ENCODE data around the gene SPACA5.
"Not testable (repeated sequence)": the region's sequence is repeated elsewhere in the genome, so short reads cannot be mapped to it uniquely, and the experiment has no call there.

The SPACA5 gene

DNA sequence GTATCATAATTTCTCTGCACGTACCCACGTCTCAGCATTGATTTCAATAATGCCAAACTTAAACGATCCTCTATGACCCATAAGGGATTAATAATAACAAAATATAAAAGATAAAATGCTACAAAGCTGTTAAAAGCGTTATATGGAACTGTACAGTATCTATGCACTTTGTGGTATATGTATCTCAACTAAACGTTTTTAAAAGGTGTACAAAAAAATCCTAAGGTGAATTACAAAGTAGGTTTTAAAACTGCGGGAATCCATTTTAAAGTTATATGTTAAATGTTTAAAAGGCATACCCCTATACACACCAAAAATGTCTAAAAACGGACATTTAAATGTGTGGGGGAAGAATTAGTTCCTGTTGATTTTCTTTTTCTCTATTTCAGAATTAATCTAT lies 3.9 kb upstream of the SPACA5 start:
- peak overlapping the region in 6 of 7 experiments; percentile 70 to 89 (median 74) for H3K4me3 ChIP-seq (ENCODE audit: control insufficient read depth in 1 of 7, extremely low read depth in 1 of 7, insufficient read depth in 4 of 7, low read depth in 2 of 7, low read length in 6 of 7)
- no peaks in the 10 kb centered on the region for H3K27me3 ChIP-seq (replicated peaks in 2 of 5; ENCODE audit: control insufficient read depth in 4 of 5, insufficient read depth in 5 of 5, low read length in 4 of 5)
- no peak for DNase-seq
- peaks cover 4 to 21% (median 6%) of the 10 kb centered on the region in 4 experiments for H3K36me3 ChIP-seq (ENCODE audit: control insufficient read depth in 4 of 4, insufficient read depth in 4 of 4, low read length in 3 of 4)
- POLR2A ChIA-PET: no interaction called here
- WGBS (ENCODE audit: insufficient coverage): no CpG with 5 or more reads among the region's 7 CpGs
- peak overlapping the region; percentile 64 to 90 for H3K27ac ChIP-seq (ENCODE audit: insufficient read depth in 1 of 2, low read depth in 1 of 2, low read length in 2 of 2, poor library complexity in 1 of 2, severe bottlenecking in 2 of 2)
- peaks cover 0 to 7% (median 5%) of the 10 kb centered on the region in 4 experiments for H3K4me1 ChIP-seq (ENCODE audit: control extremely low read depth in 1 of 4, control insufficient read depth in 4 of 4, insufficient read depth in 4 of 4, low read length in 3 of 4)
- peaks cover 0 to 4% (median 0%) of the 10 kb centered on the region in 5 experiments for H3K9me3 ChIP-seq (ENCODE audit: control extremely low read depth in 1 of 5, control insufficient read depth in 4 of 5, insufficient read depth in 2 of 5, low read depth in 1 of 5, low read length in 4 of 5)
- CTCF ChIA-PET: interaction anchor here (0.6 kb wide), 1 partner anchor 560 kb away, joined by 3 read pairs; no protein-coding TSS in a partner anchor

DNA sequence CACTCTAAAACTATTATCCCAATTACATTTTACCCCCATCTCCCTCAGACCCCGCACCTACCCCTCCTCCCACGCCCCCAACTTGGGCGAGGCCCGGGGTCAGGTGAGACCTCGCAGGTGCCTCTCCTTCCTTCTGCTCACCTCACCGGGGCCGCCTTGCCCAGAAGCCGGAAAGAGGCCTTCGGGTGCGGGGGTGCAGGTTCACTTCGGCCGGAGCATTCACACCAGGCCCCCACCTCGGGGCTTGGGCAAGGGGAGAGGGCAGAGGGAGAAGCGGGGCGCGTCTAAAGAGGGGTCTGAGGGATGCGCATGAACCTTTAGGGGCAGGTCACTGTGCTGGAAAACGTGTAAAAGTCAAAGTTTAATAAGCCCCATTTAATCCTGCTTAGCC lies 3.4 kb upstream of the SPACA5 start:
- Histone ChIP-seq H3K27me3 (replicated peaks in 2 of 5; ENCODE audit: control insufficient read depth in 4 of 5, insufficient read depth in 5 of 5, low read length in 4 of 5) (no peaks in the 10 kb centered on the region), H3K36me3 (ENCODE audit: control insufficient read depth in 4 of 4, insufficient read depth in 4 of 4, low read length in 3 of 4) (peaks cover 4 to 17% (median 6%) of the 10 kb centered on the region in 4 experiments), H3K9me3 (ENCODE audit: control extremely low read depth in 1 of 5, control insufficient read depth in 4 of 5, insufficient read depth in 2 of 5, low read depth in 1 of 5, low read length in 4 of 5) (peaks cover 0 to 4% (median 0%) of the 10 kb centered on the region in 5 experiments), H3K4me1 (ENCODE audit: control extremely low read depth in 1 of 4, control insufficient read depth in 4 of 4, insufficient read depth in 4 of 4, low read length in 3 of 4) (peaks cover 0 to 7% (median 5%) of the 10 kb centered on the region in 4 experiments), H3K27ac (ENCODE audit: insufficient read depth in 1 of 2, low read depth in 1 of 2, low read length in 2 of 2, poor library complexity in 1 of 2, severe bottlenecking in 2 of 2) (peak overlapping the region; percentile 64 to 90), H3K4me3 (ENCODE audit: control insufficient read depth in 1 of 7, extremely low read depth in 1 of 7, insufficient read depth in 4 of 7, low read depth in 2 of 7, low read length in 6 of 7) (peak overlapping the region; percentile 57 to 89 (median 73))
- ChIA-PET CTCF (interaction anchor here (0.6 kb wide), 1 partner anchor 561 kb away, joined by 3 read pairs; no protein-coding TSS in a partner anchor), POLR2A (no interaction called here)
- peak in 1 of 3 donors; percentile 12 for DNase-seq
- 19% methylated on average over 5 of the region's 18 CpGs for WGBS (ENCODE audit: insufficient coverage)

DNA sequence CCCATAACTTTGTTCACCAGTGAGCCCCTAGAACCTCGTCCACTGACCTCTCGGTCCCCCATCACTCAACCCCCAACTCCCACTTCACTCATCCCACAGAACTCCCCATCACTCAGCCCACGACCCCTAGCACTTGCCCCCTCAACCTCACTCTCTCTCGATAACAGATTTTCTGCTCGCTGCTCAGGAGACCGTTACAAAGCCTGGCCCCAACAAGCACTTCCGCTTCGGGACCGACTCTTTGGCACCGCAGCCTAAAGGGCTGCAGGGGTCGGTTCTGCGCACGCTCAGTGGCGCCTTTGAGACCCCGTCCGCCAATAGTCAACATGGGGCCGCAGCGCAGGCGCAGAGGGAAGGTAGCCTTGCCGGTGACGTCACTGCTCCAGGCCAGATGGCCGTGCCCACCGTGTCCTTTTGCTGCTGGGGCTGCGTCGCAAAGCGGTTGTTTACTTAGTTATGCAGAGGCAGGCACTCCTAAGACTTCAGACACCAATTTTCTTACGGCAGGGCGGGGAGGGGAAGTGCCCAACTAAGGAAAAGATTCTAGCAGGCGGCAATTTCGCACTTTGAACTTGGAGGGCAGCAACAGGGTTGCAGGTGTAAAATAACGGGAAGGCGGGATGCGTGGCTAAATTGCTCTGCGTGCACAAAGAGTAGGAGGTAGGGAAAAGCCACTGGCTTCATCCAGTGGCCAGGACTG lies 2.9 kb upstream of the SPACA5 start, which contains the start of gene ZNF182:
Gene ZNF182, minus strand, starts transcription at position 232 of the 700 bp plus-strand sequence. CDS start 1,380 bp downstream, outside the sequence.
- POLR2A ChIA-PET: no interaction called here
- no peaks in the 10 kb centered on the region for H3K27me3 ChIP-seq (replicated peaks in 2 of 5; ENCODE audit: control insufficient read depth in 4 of 5, insufficient read depth in 5 of 5, low read length in 4 of 5)
- H3K9me3 ChIP-seq (ENCODE audit: control extremely low read depth in 1 of 5, control insufficient read depth in 4 of 5, insufficient read depth in 2 of 5, low read depth in 1 of 5, low read length in 4 of 5): peaks cover 0 to 4% (median 0%) of the 10 kb centered on the region in 5 experiments
- peak; percentile 94 to 98 (median 97) for DNase-seq
- 39% methylated on average over 18 of the region's 34 CpGs for WGBS (ENCODE audit: insufficient coverage)
- peak within 1 kb of the TSS; percentile 57 to 89 (median 73) for H3K4me3 ChIP-seq (ENCODE audit: control insufficient read depth in 1 of 7, extremely low read depth in 1 of 7, insufficient read depth in 4 of 7, low read depth in 2 of 7, low read length in 6 of 7)
- H3K4me1 ChIP-seq (ENCODE audit: control extremely low read depth in 1 of 4, control insufficient read depth in 4 of 4, insufficient read depth in 4 of 4, low read length in 3 of 4): peaks cover 0 to 7% (median 5%) of the 10 kb centered on the region in 4 experiments
- H3K36me3 ChIP-seq (ENCODE audit: control insufficient read depth in 4 of 4, insufficient read depth in 4 of 4, low read length in 3 of 4): peaks cover 2 to 14% (median 6%) of the 10 kb centered on the region in 4 experiments
- peak within 1 kb of the TSS; percentile 64 to 90 for H3K27ac ChIP-seq (ENCODE audit: insufficient read depth in 1 of 2, low read depth in 1 of 2, low read length in 2 of 2, poor library complexity in 1 of 2, severe bottlenecking in 2 of 2)
- CTCF ChIA-PET: no interaction called here

GRCh38 chrX:48009445-48009960 lies 2.7 kb downstream of the SPACA5 start:
- H3K36me3 ChIP-seq (ENCODE audit: control insufficient read depth in 4 of 4, insufficient read depth in 4 of 4, low read length in 3 of 4); H3K4me3 ChIP-seq (ENCODE audit: control insufficient read depth in 1 of 7, extremely low read depth in 1 of 7, insufficient read depth in 4 of 7, low read depth in 2 of 7, low read length in 6 of 7); CTCF ChIA-PET; POLR2A ChIA-PET; H3K4me1 ChIP-seq (ENCODE audit: control extremely low read depth in 1 of 4, control insufficient read depth in 4 of 4, insufficient read depth in 4 of 4, low read length in 3 of 4); H3K9me3 ChIP-seq (ENCODE audit: control extremely low read depth in 1 of 5, control insufficient read depth in 4 of 5, insufficient read depth in 2 of 5, low read depth in 1 of 5, low read length in 4 of 5); H3K27ac ChIP-seq (ENCODE audit: insufficient read depth in 1 of 2, low read depth in 1 of 2, low read length in 2 of 2, poor library complexity in 1 of 2, severe bottlenecking in 2 of 2); H3K27me3 ChIP-seq (replicated peaks in 2 of 5; ENCODE audit: control insufficient read depth in 4 of 5, insufficient read depth in 5 of 5, low read length in 4 of 5); DNase-seq: not testable (repeated sequence)
- no CpG with 5 or more reads among the region's 2 CpGs for WGBS (ENCODE audit: insufficient coverage)

- H3K9me3 ChIP-seq (ENCODE audit: control extremely low read depth in 1 of 5, control insufficient read depth in 4 of 5, insufficient read depth in 2 of 5, low read depth in 1 of 5, low read length in 4 of 5); H3K36me3 ChIP-seq (ENCODE audit: control insufficient read depth in 4 of 4, insufficient read depth in 4 of 4, low read length in 3 of 4); H3K27me3 ChIP-seq (replicated peaks in 2 of 5; ENCODE audit: control insufficient read depth in 4 of 5, insufficient read depth in 5 of 5, low read length in 4 of 5); H3K4me1 ChIP-seq (ENCODE audit: control extremely low read depth in 1 of 4, control insufficient read depth in 4 of 4, insufficient read depth in 4 of 4, low read length in 3 of 4); POLR2A ChIA-PET; H3K27ac ChIP-seq (ENCODE audit: insufficient read depth in 1 of 2, low read depth in 1 of 2, low read length in 2 of 2, poor library complexity in 1 of 2, severe bottlenecking in 2 of 2); CTCF ChIA-PET; H3K4me3 ChIP-seq (ENCODE audit: control insufficient read depth in 1 of 7, extremely low read depth in 1 of 7, insufficient read depth in 4 of 7, low read depth in 2 of 7, low read length in 6 of 7); DNase-seq: not testable (repeated sequence)
- 93% methylated on average over 4 of the region's 46 CpGs for WGBS (ENCODE audit: insufficient coverage)
Observed at GRCh38 chrX:48016583-48017310, 10.0 kb downstream of the SPACA5 start.

DNA sequence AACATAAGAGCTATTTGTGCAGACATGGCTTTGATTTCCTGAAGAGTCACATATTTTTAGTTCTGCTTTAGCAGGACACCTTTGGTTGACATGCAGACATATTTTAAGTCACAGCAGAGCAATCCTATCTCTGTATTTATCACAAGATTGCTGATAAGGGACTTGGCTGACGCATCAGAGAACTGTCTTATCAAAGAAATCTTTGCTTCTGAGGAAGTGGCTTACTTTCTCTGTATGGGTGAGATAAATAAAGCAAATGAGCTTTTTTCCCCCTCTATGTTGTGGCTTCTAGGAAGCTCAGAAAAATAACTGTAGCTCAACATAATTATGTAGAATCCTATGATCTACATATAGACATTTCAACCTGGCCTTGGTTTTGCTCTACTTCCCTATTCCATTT lies 13.1 kb downstream of the SPACA5 start:
- WGBS (ENCODE audit: insufficient coverage): no CpG with 5 or more reads among the region's 1 CpG
- H3K27me3 ChIP-seq (replicated peaks in 2 of 5; ENCODE audit: control insufficient read depth in 4 of 5, insufficient read depth in 5 of 5, low read length in 4 of 5); H3K27ac ChIP-seq (ENCODE audit: insufficient read depth in 1 of 2, low read depth in 1 of 2, low read length in 2 of 2, poor library complexity in 1 of 2, severe bottlenecking in 2 of 2); H3K4me1 ChIP-seq (ENCODE audit: control extremely low read depth in 1 of 4, control insufficient read depth in 4 of 4, insufficient read depth in 4 of 4, low read length in 3 of 4); H3K4me3 ChIP-seq (ENCODE audit: control insufficient read depth in 1 of 7, extremely low read depth in 1 of 7, insufficient read depth in 4 of 7, low read depth in 2 of 7, low read length in 6 of 7); H3K9me3 ChIP-seq (ENCODE audit: control extremely low read depth in 1 of 5, control insufficient read depth in 4 of 5, insufficient read depth in 2 of 5, low read depth in 1 of 5, low read length in 4 of 5); POLR2A ChIA-PET; CTCF ChIA-PET; H3K36me3 ChIP-seq (ENCODE audit: control insufficient read depth in 4 of 4, insufficient read depth in 4 of 4, low read length in 3 of 4); DNase-seq: not testable (repeated sequence)

DNA sequence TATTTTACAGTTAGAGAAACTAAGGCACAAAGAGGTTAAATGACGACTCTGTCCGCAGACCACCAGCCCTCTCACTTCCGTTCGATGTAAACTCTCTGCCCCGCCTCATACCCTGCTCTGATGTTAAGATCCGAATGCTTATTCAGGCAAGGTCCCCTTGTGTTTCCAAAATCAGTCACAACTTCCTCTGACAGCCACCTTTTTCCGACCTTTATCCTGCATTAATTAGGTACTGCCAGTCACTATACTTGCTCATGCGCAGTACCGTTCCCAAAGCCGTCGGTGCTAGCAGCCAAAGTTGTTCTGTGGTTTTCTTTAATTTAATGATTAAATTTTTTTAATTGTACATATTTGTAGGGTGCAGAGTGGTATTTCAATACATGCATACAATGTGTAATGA lies 13.7 kb downstream of the SPACA5 start:
- H3K27ac ChIP-seq (ENCODE audit: insufficient read depth in 1 of 2, low read depth in 1 of 2, low read length in 2 of 2, poor library complexity in 1 of 2, severe bottlenecking in 2 of 2); CTCF ChIA-PET; H3K4me1 ChIP-seq (ENCODE audit: control extremely low read depth in 1 of 4, control insufficient read depth in 4 of 4, insufficient read depth in 4 of 4, low read length in 3 of 4); H3K9me3 ChIP-seq (ENCODE audit: control extremely low read depth in 1 of 5, control insufficient read depth in 4 of 5, insufficient read depth in 2 of 5, low read depth in 1 of 5, low read length in 4 of 5); H3K27me3 ChIP-seq (replicated peaks in 2 of 5; ENCODE audit: control insufficient read depth in 4 of 5, insufficient read depth in 5 of 5, low read length in 4 of 5); H3K36me3 ChIP-seq (ENCODE audit: control insufficient read depth in 4 of 4, insufficient read depth in 4 of 4, low read length in 3 of 4): not testable (repeated sequence)
- DNase-seq: peak in 2 of 3 donors; percentile 27 to 45
- POLR2A ChIA-PET: interaction anchor here (0.6 to 0.8 kb wide), 2 partner anchors 48 to 184 kb away, joined by 3 read pairs; partner anchors contain the start of gene ZNF81
- 60% methylated on average over 1 of the region's 11 CpGs for WGBS (ENCODE audit: insufficient coverage)
- peak overlapping the region in 6 of 7 experiments; percentile 63 to 89 (median 76) for H3K4me3 ChIP-seq (ENCODE audit: control insufficient read depth in 1 of 7, extremely low read depth in 1 of 7, insufficient read depth in 4 of 7, low read depth in 2 of 7, low read length in 6 of 7)

Measured in common myeloid progenitor, CD34-positive (primary cell).